Neural progenitor cell (in vitro differentiated cells): Measurements from ENCODE around the gene DBI.

Source experiments
- EZH2 ChIP-seq: fragments of 200-600 bp; sonication (generic); IDR thresholded peaks from 2 replicates; pipeline ENCODE4 v1.6.1; 2017; ENCODE audit warnings: antibody characterized with exemption, mild to moderate bottlenecking, moderate library complexity
- EZH2phosphoT487 ChIP-seq: fragments of 200-600 bp; sonication (generic); IDR thresholded peaks from 2 replicates; pipeline ENCODE4 v1.6.1; 2017; ENCODE audit warnings: antibody characterized with exemption
- TF ChIP-seq, protein P1 (sequence below): fragments of 200-600 bp; sonication (generic); IDR thresholded peaks from 2 replicates; pipeline ENCODE4 v1.5.1; 2017; ENCODE audit warnings: antibody characterized with exemption, mild to moderate bottlenecking

- TF ChIP-seq, protein P1, sequence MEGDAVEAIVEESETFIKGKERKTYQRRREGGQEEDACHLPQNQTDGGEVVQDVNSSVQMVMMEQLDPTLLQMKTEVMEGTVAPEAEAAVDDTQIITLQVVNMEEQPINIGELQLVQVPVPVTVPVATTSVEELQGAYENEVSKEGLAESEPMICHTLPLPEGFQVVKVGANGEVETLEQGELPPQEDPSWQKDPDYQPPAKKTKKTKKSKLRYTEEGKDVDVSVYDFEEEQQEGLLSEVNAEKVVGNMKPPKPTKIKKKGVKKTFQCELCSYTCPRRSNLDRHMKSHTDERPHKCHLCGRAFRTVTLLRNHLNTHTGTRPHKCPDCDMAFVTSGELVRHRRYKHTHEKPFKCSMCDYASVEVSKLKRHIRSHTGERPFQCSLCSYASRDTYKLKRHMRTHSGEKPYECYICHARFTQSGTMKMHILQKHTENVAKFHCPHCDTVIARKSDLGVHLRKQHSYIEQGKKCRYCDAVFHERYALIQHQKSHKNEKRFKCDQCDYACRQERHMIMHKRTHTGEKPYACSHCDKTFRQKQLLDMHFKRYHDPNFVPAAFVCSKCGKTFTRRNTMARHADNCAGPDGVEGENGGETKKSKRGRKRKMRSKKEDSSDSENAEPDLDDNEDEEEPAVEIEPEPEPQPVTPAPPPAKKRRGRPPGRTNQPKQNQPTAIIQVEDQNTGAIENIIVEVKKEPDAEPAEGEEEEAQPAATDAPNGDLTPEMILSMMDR, result no peak
- TF ChIP-seq EZH2 (no peak), EZH2phosphoT487 (no peak)
These were observed 11.2 kb downstream of the DBI start for GRCh38 chr2:119377993-119378345.
